ENCODE measurements around the gene NR2E1. TPM values are rescaled to one million over a fixed set of nuclear protein-coding genes. Genes with fewer than 3 reads are reported as not detected.

The NR2E1 gene
- polyA plus RNA-seq, 1 donor (not counting 4 experiments of a cell fraction or from before 2014, with no cell fraction given): 0.04 TPM

DNA sequence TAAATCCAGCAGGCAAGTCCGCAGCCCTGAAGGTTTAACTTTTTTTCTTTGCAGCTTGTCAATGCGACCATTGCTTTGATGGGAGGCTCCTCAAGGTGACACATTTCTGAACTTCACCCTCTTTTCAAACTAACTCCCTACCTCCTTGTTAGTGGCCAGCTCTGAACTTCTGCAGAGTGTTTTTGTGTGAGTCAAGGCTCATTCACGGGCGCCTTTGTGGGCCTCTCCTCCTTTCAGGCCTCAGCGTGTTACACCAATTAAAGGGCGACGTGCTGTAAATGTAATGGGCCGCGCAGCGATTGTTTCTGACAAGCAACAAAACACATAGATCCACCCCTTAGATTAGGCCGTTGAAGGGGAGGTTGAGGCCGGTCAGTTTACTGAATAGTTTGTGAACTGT lies 45.5 kb upstream of the NR2E1 start:
- Histone ChIP-seq H3K9me3 (ENCODE audit: control insufficient read depth, low read depth, low read length) (no peaks in the 10 kb centered on the region), H3K79me2 (ENCODE audit: control insufficient read depth, insufficient read depth, low read length) (no peaks in the 10 kb centered on the region), H3K4me1 (ENCODE audit: control insufficient read depth, extremely low read depth, insufficient read depth, low read length) (peaks cover 18% of the 10 kb centered on the region), H3K27me3 (ENCODE audit: control insufficient read depth, extremely low read depth, insufficient read depth, low read length) (peaks cover 84% of the 10 kb centered on the region), H3K4me3 (ENCODE audit: control insufficient read depth in 2 of 3, extremely low read depth in 1 of 3, insufficient read depth in 2 of 3, low read depth in 1 of 3, low read length in 3 of 3) (no peak overlapping the region), H3K9ac (ENCODE audit: control insufficient read depth, extremely low read depth, insufficient read depth, low read length) (no peak overlapping the region), H3K4me2 (ENCODE audit: control insufficient read depth, extremely low read depth, insufficient read depth, low read depth, low read length) (no peak overlapping the region), H3K9me1 (ENCODE audit: control insufficient read depth, extremely low read depth, insufficient read depth, low read length) (no peaks in the 10 kb centered on the region), H2AFZ (ENCODE audit: control insufficient read depth, low read length) (no peak overlapping the region), H3K36me3 (ENCODE audit: control insufficient read depth in 2 of 2, extremely low read depth in 1 of 2, insufficient read depth in 2 of 2, low read length in 2 of 2) (no peaks in the 10 kb centered on the region), H4K20me1 (ENCODE audit: control insufficient read depth, extremely low read depth, insufficient read depth, low read length) (no peaks in the 10 kb centered on the region), H3K27ac (ENCODE audit: control insufficient read depth, insufficient read depth, low read length) (no peak overlapping the region)
- DNase-seq (ENCODE audit: low read depth, low spot score) (no peak), FAIRE-seq (no peak)
- dilution Hi-C loops (cut with MboI; ENCODE audit: extremely low pct_ligation_motif_present, low sequenced_read_pairs): no loop called here
- TF ChIP-seq EZH2 (IDR thresholded peaks at IDR 0.05; ENCODE audit: low read length): no peak

DNA sequence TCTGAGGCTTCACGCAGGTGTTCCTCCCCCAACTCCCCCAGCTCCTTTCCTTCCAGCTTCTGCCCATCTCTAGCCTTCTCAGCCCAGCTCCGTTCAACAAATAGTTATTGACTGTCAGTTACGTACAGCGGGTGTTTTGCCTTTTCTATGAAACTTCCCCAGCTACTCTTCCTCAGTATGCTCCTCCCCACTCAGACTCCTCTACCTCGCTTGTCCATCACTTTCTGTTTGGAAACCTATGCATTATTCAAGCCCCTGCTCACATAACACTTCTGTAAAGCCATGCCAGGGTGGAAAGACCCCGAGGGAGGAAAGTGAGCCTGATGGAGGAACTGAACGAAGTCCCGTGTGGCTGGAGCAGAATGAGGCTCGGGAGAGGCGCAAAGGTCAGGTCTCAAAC lies 44.2 kb upstream of the NR2E1 start:
- no peak overlapping the region for H2AFZ ChIP-seq (ENCODE audit: control insufficient read depth, low read length)
- H3K9me1 ChIP-seq (ENCODE audit: control insufficient read depth, extremely low read depth, insufficient read depth, low read length): no peaks in the 10 kb centered on the region
- no peaks in the 10 kb centered on the region for H3K36me3 ChIP-seq (ENCODE audit: control insufficient read depth in 2 of 2, extremely low read depth in 1 of 2, insufficient read depth in 2 of 2, low read length in 2 of 2)
- peaks cover 78% of the 10 kb centered on the region for H3K27me3 ChIP-seq (ENCODE audit: control insufficient read depth, extremely low read depth, insufficient read depth, low read length)
- no peak overlapping the region for H3K4me3 ChIP-seq (ENCODE audit: control insufficient read depth in 2 of 3, extremely low read depth in 1 of 3, insufficient read depth in 2 of 3, low read depth in 1 of 3, low read length in 3 of 3)
- no peaks in the 10 kb centered on the region for H3K79me2 ChIP-seq (ENCODE audit: control insufficient read depth, insufficient read depth, low read length)
- H3K4me1 ChIP-seq (ENCODE audit: control insufficient read depth, extremely low read depth, insufficient read depth, low read length): peaks cover 13% of the 10 kb centered on the region
- dilution Hi-C loops (cut with MboI; ENCODE audit: extremely low pct_ligation_motif_present, low sequenced_read_pairs): no loop called here
- H3K9ac ChIP-seq (ENCODE audit: control insufficient read depth, extremely low read depth, insufficient read depth, low read length): no peak overlapping the region
- H4K20me1 ChIP-seq (ENCODE audit: control insufficient read depth, extremely low read depth, insufficient read depth, low read length): no peaks in the 10 kb centered on the region
- no peak for TF ChIP-seq EZH2 (IDR thresholded peaks at IDR 0.05; ENCODE audit: low read length)
- TF ChIP-seq, protein P1, sequence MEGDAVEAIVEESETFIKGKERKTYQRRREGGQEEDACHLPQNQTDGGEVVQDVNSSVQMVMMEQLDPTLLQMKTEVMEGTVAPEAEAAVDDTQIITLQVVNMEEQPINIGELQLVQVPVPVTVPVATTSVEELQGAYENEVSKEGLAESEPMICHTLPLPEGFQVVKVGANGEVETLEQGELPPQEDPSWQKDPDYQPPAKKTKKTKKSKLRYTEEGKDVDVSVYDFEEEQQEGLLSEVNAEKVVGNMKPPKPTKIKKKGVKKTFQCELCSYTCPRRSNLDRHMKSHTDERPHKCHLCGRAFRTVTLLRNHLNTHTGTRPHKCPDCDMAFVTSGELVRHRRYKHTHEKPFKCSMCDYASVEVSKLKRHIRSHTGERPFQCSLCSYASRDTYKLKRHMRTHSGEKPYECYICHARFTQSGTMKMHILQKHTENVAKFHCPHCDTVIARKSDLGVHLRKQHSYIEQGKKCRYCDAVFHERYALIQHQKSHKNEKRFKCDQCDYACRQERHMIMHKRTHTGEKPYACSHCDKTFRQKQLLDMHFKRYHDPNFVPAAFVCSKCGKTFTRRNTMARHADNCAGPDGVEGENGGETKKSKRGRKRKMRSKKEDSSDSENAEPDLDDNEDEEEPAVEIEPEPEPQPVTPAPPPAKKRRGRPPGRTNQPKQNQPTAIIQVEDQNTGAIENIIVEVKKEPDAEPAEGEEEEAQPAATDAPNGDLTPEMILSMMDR (optimal IDR thresholded peaks at IDR 0.05 in 1 of 3, IDR thresholded peaks at IDR 0.05 in 1 of 3, conservative IDR thresholded peaks at IDR 0.05 in 1 of 3; ENCODE audit: extremely low read depth in 1 of 3, insufficient read depth in 2 of 3, low read length in 3 of 3): no peak
- H3K4me2 ChIP-seq (ENCODE audit: control insufficient read depth, extremely low read depth, insufficient read depth, low read depth, low read length): no peak overlapping the region
- FAIRE-seq (no peak), DNase-seq (ENCODE audit: low read depth, low spot score) (no peak)
- H3K27ac ChIP-seq (ENCODE audit: control insufficient read depth, insufficient read depth, low read length): no peak overlapping the region
- no peaks in the 10 kb centered on the region for H3K9me3 ChIP-seq (ENCODE audit: control insufficient read depth, low read depth, low read length)

DNA sequence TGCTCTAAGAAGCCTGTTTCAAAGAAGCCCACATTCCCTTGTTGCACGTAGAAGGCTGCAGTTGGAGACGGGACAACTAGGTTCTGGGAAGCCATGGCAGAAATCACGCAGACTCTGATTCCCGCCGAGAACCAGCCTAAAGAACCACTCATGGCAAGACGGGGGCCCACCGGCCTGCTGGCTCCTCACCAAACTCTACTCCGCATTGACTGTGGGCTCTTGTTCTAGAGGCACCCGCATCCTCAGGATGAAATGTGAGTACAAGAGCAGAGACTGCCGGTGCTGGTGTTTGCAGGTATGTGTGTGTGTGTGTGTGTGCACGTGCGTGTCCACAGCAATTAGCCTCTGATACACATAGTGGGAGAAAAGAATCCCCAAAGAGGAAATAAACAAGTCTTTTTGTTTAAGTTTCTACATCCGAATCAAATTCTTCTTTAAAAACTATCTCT lies 42.3 kb upstream of the NR2E1 start:
- Histone ChIP-seq H3K36me3 (ENCODE audit: control insufficient read depth in 2 of 2, extremely low read depth in 1 of 2, insufficient read depth in 2 of 2, low read length in 2 of 2) (no peaks in the 10 kb centered on the region), H4K20me1 (ENCODE audit: control insufficient read depth, extremely low read depth, insufficient read depth, low read length) (no peaks in the 10 kb centered on the region), H3K27ac (ENCODE audit: control insufficient read depth, insufficient read depth, low read length) (no peak overlapping the region), H2AFZ (ENCODE audit: control insufficient read depth, low read length) (no peak overlapping the region), H3K9ac (ENCODE audit: control insufficient read depth, extremely low read depth, insufficient read depth, low read length) (no peak overlapping the region), H3K9me1 (ENCODE audit: control insufficient read depth, extremely low read depth, insufficient read depth, low read length) (no peaks in the 10 kb centered on the region), H3K9me3 (ENCODE audit: control insufficient read depth, low read depth, low read length) (no peaks in the 10 kb centered on the region), H3K27me3 (ENCODE audit: control insufficient read depth, extremely low read depth, insufficient read depth, low read length) (peaks cover 65% of the 10 kb centered on the region), H3K4me2 (ENCODE audit: control insufficient read depth, extremely low read depth, insufficient read depth, low read depth, low read length) (no peak overlapping the region), H3K79me2 (ENCODE audit: control insufficient read depth, insufficient read depth, low read length) (no peaks in the 10 kb centered on the region), H3K4me1 (ENCODE audit: control insufficient read depth, extremely low read depth, insufficient read depth, low read length) (peaks cover 4% of the 10 kb centered on the region), H3K4me3 (ENCODE audit: control insufficient read depth in 2 of 3, extremely low read depth in 1 of 3, insufficient read depth in 2 of 3, low read depth in 1 of 3, low read length in 3 of 3) (no peak overlapping the region)
- FAIRE-seq (no peak), DNase-seq (ENCODE audit: low read depth, low spot score) (no peak)
- no peak for TF ChIP-seq EZH2 (IDR thresholded peaks at IDR 0.05; ENCODE audit: low read length)
- TF ChIP-seq, protein P1 (optimal IDR thresholded peaks at IDR 0.05 in 1 of 3, IDR thresholded peaks at IDR 0.05 in 1 of 3, conservative IDR thresholded peaks at IDR 0.05 in 1 of 3; ENCODE audit: extremely low read depth in 1 of 3, insufficient read depth in 2 of 3, low read length in 3 of 3): no peak
- dilution Hi-C loops (cut with MboI; ENCODE audit: extremely low pct_ligation_motif_present, low sequenced_read_pairs): no loop called here

Data from keratinocyte (primary cell).